Skin epidermis (tissue), 12 donors: ENCODE data around the gene NKD1.

Experiments used
- H3K27ac ChIP-seq, 21 experiments: fragments of 200-600 bp; sonication (generic) in 11 of 21; one replicate each; pipeline ENCODE4 v1.5.0; 2020; ENCODE audit warnings: mild to moderate bottlenecking in 3 of 21, inconsistent platforms in 2 of 21, moderate library complexity in 2 of 21
- H3K4me3 ChIP-seq, 7 experiments: fragments of 200-600 bp; sonication (generic) in 2 of 7; one replicate each; pipeline ENCODE4 v1.5.0; 2020; ENCODE audit warnings: inconsistent platforms in 2 of 7, mild to moderate bottlenecking in 2 of 7, moderate library complexity in 1 of 7

NKD1 gene

GRCh38 chr16:50519001-50519400 lies 29.2 kb upstream of the NKD1 start:
- no peak overlapping the region for H3K27ac ChIP-seq
- H3K4me3 ChIP-seq = no peak overlapping the region

- no peak overlapping the region for H3K27ac ChIP-seq
Observed at GRCh38 chr16:50519602-50520001, 28.6 kb upstream of the NKD1 start.

DNA sequence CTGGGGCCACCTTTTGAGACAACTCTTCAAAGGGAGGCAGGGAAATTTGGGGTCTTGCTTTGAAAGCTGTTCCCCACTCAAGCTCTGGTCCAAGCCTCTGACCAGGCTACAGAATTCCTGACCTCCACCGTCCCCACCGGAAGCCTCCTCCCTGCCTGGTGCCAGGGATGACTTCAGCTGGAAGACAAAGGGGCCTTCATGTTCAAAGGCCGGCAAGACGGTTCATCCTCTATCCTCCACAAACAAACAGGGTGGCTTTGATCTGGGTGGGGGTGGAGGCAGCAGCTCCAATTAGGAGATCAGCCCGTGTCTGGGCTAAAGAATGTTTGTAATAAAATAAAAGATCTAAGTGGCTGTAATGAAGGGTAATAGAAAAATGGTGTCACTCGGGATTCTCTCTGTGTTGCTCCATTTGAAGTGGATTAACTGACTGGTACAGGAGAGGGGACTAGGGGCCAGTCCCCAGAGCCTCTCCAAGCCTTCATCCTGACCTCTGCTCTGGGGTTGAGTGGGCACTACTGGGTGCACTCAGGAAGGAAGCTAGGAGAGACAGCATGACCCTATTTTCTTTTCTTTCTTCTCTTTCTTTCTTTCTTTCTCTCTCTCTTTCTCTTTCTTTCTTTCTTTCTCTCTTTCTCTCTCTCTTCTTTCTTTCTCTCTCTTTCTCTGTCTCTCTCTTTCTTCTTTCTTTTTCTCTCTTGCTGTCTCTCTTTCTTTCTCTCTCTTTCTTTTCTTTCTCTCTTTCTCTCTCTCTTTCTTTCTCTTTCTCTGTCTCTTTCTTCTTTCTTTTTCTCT lies 27.5 kb upstream of the NKD1 start:
- no peak overlapping the region for H3K27ac ChIP-seq
- no peak overlapping the region for H3K4me3 ChIP-seq

More at GRCh38 chr16:50519602-50520001, 28.6 kb upstream of the NKD1 start:
- H3K4me3 ChIP-seq = no peak overlapping the region

- Histone ChIP-seq H3K4me3 (no peak overlapping the region), H3K27ac (no peak overlapping the region)
Observed at GRCh38 chr16:50521246-50521900, 26.8 kb upstream of the NKD1 start.

GRCh38 chr16:50522324-50522723 lies 25.9 kb upstream of the NKD1 start:
- H3K4me3 ChIP-seq = no peak overlapping the region
- no peak overlapping the region for H3K27ac ChIP-seq

DNA sequence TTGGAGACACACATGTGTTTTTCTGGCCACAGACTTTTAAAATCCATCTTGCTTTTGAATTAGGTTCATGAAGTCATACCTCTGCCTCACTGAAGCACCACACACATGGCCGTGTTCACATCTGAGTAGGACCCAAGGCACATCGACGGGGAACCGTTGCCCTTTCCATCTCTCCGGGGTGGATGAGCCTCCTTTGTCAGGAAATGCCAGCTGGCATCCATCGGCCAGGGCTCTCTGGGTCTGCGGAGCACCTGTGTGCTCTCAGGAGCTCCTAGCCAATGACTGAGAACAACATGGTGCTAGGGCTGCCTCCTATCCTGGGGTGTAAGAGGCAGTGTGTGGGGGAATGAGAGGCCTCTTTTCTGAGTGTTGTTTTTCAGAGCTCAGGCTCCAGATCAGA lies 24.5 kb upstream of the NKD1 start:
- H3K4me3 ChIP-seq = no peak overlapping the region
- H3K27ac ChIP-seq = no peak overlapping the region

DNA sequence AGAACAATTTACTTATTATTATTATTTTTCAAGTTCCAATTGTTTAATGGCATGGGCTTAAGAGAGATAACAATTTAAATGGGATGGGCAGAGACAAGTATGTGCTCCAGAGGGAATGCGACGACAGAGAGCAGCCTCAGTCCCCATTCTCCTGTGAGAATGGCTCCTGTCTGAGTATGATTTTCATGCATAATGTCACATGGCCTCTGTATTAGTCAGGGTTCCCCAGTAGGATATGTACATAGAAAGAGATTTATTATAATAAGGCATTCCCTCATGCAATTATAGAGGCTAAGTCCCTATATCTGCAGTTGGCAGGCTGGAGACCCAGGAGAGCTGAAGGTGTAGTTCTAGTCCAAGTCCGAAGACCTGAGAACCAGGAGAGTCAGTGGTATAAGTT lies 22.9 kb upstream of the NKD1 start:
- no peak overlapping the region for H3K27ac ChIP-seq
- no peak overlapping the region for H3K4me3 ChIP-seq

GRCh38 chr16:50525716-50526115 lies 22.5 kb upstream of the NKD1 start:
- Histone ChIP-seq H3K4me3 (no peak overlapping the region), H3K27ac (no peak overlapping the region)

- Histone ChIP-seq H3K27ac (no peak overlapping the region), H3K4me3 (no peak overlapping the region)
Observed at GRCh38 chr16:50526249-50526648, 21.9 kb upstream of the NKD1 start.

GRCh38 chr16:50526796-50527195 lies 21.4 kb upstream of the NKD1 start:
- Histone ChIP-seq H3K27ac (no peak overlapping the region), H3K4me3 (no peak overlapping the region)

DNA sequence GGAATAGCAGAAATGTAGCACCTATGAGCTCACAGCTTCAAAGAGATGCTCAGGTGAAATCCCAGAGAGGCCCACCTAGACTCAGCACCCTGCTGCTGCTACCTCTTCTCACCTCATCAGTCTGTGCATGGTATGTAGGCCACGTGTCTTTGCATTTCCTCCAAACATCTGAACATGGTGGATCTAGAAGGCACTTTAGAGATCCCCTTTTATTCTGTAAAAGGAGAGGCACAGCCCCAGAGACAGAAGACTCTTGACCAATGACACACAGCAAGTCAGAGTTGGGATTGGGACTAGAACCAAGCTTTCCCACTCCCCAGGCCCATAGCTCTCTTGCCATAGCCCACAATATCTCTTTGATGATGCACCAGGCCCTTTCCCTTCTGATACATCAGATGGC lies 19.4 kb upstream of the NKD1 start:
- no peak overlapping the region for H3K4me3 ChIP-seq
- no peak overlapping the region for H3K27ac ChIP-seq

- Histone ChIP-seq H3K27ac (no peak overlapping the region), H3K4me3 (no peak overlapping the region)
Observed at GRCh38 chr16:50529334-50529733, 18.9 kb upstream of the NKD1 start.

DNA sequence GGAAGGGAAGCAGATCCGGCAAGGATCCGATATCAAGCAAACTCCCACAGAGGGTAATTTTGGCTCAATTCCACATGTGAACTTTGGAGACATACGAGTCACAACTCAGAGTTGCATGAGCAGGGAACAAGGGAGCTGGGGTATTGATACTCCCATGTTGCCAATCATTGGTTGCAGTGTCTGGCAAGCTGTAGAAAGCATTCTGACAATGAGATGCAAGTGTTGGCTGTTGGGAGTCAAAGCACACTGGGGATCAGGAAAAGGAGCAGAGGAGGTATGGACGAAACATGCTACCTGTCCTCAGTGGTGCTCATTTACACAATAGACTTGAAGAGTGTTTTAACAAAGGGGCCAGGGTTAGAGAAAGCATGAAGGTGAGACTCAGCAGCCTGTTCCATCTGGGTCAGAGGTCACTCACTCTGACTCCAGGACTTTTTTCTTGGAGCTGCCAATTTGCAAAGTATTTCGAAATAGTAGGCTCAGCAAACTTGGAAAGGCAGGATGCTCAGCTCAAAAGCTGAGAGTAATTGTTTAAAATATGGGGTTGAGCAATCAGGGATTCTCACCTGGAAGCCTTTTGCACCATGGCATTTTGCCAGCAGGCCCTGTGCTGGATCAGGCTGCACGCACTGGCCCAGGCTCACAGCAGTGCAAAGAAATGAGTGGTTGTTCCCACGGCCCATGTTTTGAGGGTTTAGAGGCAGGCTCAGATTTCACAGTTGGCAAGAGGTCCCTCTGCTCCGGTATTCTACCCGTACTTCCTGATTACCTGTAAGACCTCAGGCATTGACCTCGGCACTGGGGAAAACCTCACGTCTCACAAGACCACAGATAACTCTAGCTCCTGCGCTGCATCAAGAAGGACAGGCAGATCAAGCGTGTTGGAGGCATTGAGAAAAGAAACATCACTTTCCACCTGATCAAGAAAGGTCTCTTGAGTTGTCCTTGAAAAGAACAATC lies 17.6 kb upstream of the NKD1 start:
- H3K27ac ChIP-seq = no peak overlapping the region
- no peak overlapping the region for H3K4me3 ChIP-seq

GRCh38 chr16:50531359-50531758 lies 16.8 kb upstream of the NKD1 start:
- no peak overlapping the region for H3K27ac ChIP-seq
- H3K4me3 ChIP-seq = no peak overlapping the region

GRCh38 chr16:50531901-50532300 lies 16.3 kb upstream of the NKD1 start:
- no peak overlapping the region for H3K27ac ChIP-seq

GRCh38 chr16:50532576-50532975 lies 15.6 kb upstream of the NKD1 start:
- H3K27ac ChIP-seq = no peak overlapping the region
- no peak overlapping the region for H3K4me3 ChIP-seq

More at GRCh38 chr16:50531901-50532300, 16.3 kb upstream of the NKD1 start:
- H3K4me3 ChIP-seq = no peak overlapping the region

GRCh38 chr16:50533317-50533716 lies 14.9 kb upstream of the NKD1 start:
- H3K4me3 ChIP-seq = no peak overlapping the region
- no peak overlapping the region for H3K27ac ChIP-seq

DNA sequence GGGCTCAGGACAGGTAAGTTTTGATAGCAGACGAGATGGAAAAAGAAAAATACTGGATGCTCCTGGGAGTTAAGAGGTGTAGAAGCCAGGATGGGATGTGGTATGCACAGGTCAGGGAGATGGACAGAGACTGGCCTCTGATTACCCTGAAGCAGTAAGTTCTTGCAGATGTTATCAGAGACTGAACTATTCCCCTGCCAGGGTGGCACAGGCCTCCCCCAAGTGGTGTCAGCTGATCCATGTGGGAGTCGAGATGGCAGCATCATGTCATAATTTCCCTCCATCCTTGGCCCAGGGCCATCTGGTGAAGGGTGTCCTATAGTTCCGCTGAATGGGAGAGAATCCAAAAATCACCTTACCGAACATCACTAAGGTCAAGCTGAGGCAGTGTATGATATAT lies 14.1 kb upstream of the NKD1 start:
- H3K27ac ChIP-seq = no peak overlapping the region
- no peak overlapping the region for H3K4me3 ChIP-seq

DNA sequence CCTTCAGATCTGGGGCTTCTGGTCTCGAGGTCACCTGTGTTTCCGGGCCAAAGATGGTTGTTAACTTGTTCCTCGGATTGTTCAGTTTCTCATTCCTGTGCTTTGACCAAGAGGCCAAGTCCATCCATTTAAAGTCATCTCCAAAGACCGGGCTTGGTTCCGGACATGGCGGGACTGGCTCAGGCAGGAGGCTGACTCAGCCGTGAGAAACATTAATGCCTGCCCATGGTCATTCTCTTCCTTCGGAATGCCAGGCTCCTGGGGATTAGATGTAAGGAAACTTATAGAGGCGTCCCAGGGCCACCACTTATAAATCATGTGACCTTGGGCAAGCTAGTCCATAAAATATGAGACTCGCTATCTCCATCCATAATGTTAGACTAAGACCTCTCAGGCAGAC lies 13.6 kb upstream of the NKD1 start:
- Histone ChIP-seq H3K27ac (no peak overlapping the region), H3K4me3 (no peak overlapping the region)

DNA sequence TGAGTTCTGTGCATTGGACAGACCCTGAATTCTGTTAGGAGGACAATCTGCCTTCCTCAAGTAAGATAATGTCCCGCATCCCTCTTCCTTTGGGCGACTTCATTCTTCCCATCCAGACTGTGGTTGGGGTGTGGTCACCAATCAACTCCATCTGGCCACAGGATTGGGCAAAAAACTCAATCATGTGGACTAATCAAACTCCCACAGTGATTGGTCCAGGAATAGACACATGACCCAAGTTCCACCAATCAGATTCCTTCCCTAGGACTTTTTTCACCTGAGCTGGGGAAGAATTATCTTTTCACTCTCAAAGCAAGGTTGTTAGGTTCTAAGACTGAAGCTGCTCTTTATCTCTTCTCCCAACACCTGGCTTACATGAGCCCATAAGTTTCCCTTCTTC lies 13.2 kb upstream of the NKD1 start:
- H3K4me3 ChIP-seq = no peak overlapping the region

More for the DNA sequence above, 13.2 kb upstream of the NKD1 start:
- H3K27ac ChIP-seq = no peak overlapping the region
